HepG2 (cell line): Measurements from ENCODE around the gene PTCD3. TPM values are rescaled to one million over a fixed set of nuclear protein-coding genes. Genes with fewer than 3 reads are reported as not detected.

Experiments
- AKAP8 ChIP-seq: sonication (generic); formaldehyde crosslinking; IDR thresholded peaks from 2 replicates; pipeline ENCODE4 v1.5.1; 2020; ENCODE audit warnings: mild to moderate bottlenecking, missing genetic modification reagents
- CREB3 ChIP-seq: sonication (generic); formaldehyde crosslinking; IDR thresholded peaks from 2 replicates; pipeline ENCODE4 v1.5.0; 2020; ENCODE audit warnings: missing genetic modification reagents
- GRHL1 ChIP-seq: sonication (generic); formaldehyde crosslinking; conservative IDR thresholded peaks from 2 replicates; pipeline ENCODE4 v1.8.0; 2022; ENCODE audit warnings: missing genetic modification reagents
- PCBP2 ChIP-seq: fragments of 200-400 bp; formaldehyde crosslinking; optimal IDR thresholded peaks from 2 replicates; pipeline ENCODE3; 2018; ENCODE audit warnings: low read length, low read depth; ENCODE audit not compliant: poor library complexity, severe bottlenecking
- PHF20 ChIP-seq: sonication (generic); formaldehyde crosslinking; IDR thresholded peaks from 2 replicates; pipeline ENCODE4 v1.5.0; 2020; ENCODE audit warnings: mild to moderate bottlenecking, missing genetic modification reagents
- TAF1 ChIP-seq: sonication (generic); formaldehyde crosslinking; IDR thresholded peaks from 2 replicates; pipeline ENCODE4 v1.4.0; 2020; ENCODE audit warnings: missing genetic modification reagents
- ZFP37 ChIP-seq: sonication (generic); formaldehyde crosslinking; IDR thresholded peaks from 2 replicates; pipeline ENCODE4 v1.4.0; 2020; ENCODE audit warnings: missing genetic modification reagents, borderline replicate concordance
- ZNF143 ChIP-seq: sonication (generic); formaldehyde crosslinking; IDR thresholded peaks from 2 replicates; pipeline ENCODE4 v1.4.0; 2020; ENCODE audit warnings: missing genetic modification reagents
- ZNF282 ChIP-seq: fragments of 450-650 bp; IDR thresholded peaks from 2 replicates; pipeline ENCODE4 v1.6.1; 2018; ENCODE audit not compliant: partially characterized antibody
- ZNF580 ChIP-seq: IDR thresholded peaks from 2 replicates; pipeline ENCODE4 v1.6.1; 2016; ENCODE audit warnings: low read depth, borderline replicate concordance
- ZNF607 ChIP-seq: sonication (generic); formaldehyde crosslinking; IDR thresholded peaks from 2 replicates; pipeline ENCODE4 v1.5.1; 2020; ENCODE audit warnings: missing genetic modification reagents, mild to moderate bottlenecking, borderline replicate concordance
- polyA plus RNA-seq, 8 experiments: library from polyadenylated mRNA; depleted of rRNA in 3 of 8; stranded (reverse) in 7 of 8; unstranded in 1 of 8; fragments of >200 nt; fragmentation: Illumina TruSeq in 4 of 8; extraction: Trizol in 4 of 8; gene quantifications; 2 replicates each; pipeline versions ENCODE4 v1.2.1 to v1.2.3, GENCODE V29; 2011 to 2016; ENCODE audit warnings: low read depth in 4 of 8, missing spikeins in 1 of 8, mixed read lengths in 1 of 8; ENCODE audit not compliant: insufficient read depth in 1 of 8
- total RNA-seq, 5 experiments: library from RNA; depleted of rRNA; stranded (reverse); fragments of >200 nt; fragmentation: Illumina TruSeq; extraction: Trizol; gene quantifications; 2 replicates each; pipeline ENCODE4 v1.2.3, GENCODE V29; 2016; ENCODE audit warnings: low read depth in 1 of 5
- TF ChIP-seq, protein P1 (sequence below): sonication (generic); formaldehyde crosslinking; IDR thresholded peaks from 2 replicates; pipeline ENCODE4 v1.5.1; 2020; ENCODE audit warnings: mild to moderate bottlenecking, missing genetic modification reagents

The PTCD3 gene
- total and polyA plus RNA-seq, 2 of the 13 experiments (the other 11 are each of a cell fraction or from before 2014, with no cell fraction given): 124 to 309 TPM

- TF ChIP-seq ZNF143: peak; percentile 88
- TF ChIP-seq ZFP37 (CRISPR knock-in tag): no peak; the same call in 1 of the 2 replicates
- no peak; the same call in 1 of the 2 replicates for TF ChIP-seq CREB3 (CRISPR knock-in tag)
- TF ChIP-seq PCBP2: no peak
- no peak for TF ChIP-seq GRHL1 (CRISPR knock-in tag)
- TF ChIP-seq, protein P1, sequence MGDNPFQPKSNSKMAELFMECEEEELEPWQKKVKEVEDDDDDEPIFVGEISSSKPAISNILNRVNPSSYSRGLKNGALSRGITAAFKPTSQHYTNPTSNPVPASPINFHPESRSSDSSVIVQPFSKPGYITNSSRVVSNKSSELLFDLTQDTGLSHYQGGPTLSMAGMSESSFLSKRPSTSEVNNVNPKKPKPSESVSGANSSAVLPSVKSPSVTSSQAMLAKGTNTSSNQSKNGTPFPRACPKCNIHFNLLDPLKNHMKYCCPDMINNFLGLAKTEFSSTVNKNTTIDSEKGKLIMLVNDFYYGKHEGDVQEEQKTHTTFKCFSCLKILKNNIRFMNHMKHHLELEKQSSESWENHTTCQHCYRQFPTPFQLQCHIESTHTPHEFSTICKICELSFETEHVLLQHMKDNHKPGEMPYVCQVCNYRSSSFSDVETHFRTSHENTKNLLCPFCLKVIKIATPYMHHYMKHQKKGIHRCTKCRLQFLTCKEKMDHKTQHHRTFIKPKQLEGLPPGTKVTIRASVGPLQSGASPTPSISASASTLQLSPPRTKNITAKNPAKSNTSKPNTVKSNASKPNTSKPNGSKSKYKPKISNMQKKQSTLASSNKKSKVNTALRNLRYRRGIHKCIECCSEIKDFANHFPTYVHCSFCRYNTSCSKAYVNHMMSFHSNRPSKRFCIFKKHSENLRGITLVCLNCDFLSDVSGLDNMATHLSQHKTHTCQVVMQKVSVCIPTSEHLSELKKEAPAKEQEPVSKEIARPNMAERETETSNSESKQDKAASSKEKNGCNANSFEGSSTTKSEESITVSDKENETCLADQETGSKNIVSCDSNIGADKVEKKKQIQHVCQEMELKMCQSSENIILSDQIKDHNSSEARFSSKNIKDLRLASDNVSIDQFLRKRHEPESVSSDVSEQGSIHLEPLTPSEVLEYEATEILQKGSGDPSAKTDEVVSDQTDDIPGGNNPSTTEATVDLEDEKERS: no peak
- TF ChIP-seq ZNF607 (CRISPR knock-in tag): peak; percentile 95; the same call in 1 of the 2 replicates
- no peak for TF ChIP-seq ZNF282
- peak; percentile 20; the same call in 1 of the 2 replicates for TF ChIP-seq AKAP8 (CRISPR knock-in tag)
- peak; percentile 99 for TF ChIP-seq TAF1 (CRISPR knock-in tag)
- peak; percentile 74; the same call in 1 of the 2 replicates for TF ChIP-seq ZNF580
- TF ChIP-seq PHF20 (CRISPR knock-in tag): peak; percentile 88
Measured at GRCh38 chr2:86105969-86106945, at the start of gene PTCD3 (continued).
